ENCODE results near the gene NHERF1. TPM values are rescaled to one million over a fixed set of nuclear protein-coding genes. Genes with fewer than 3 reads are reported as not detected.

NHERF1 gene
- total and polyA plus RNA-seq, 2 of the 4 experiments (the other 2 are of a cell fraction): 3.8 to 11.8 TPM

DNA sequence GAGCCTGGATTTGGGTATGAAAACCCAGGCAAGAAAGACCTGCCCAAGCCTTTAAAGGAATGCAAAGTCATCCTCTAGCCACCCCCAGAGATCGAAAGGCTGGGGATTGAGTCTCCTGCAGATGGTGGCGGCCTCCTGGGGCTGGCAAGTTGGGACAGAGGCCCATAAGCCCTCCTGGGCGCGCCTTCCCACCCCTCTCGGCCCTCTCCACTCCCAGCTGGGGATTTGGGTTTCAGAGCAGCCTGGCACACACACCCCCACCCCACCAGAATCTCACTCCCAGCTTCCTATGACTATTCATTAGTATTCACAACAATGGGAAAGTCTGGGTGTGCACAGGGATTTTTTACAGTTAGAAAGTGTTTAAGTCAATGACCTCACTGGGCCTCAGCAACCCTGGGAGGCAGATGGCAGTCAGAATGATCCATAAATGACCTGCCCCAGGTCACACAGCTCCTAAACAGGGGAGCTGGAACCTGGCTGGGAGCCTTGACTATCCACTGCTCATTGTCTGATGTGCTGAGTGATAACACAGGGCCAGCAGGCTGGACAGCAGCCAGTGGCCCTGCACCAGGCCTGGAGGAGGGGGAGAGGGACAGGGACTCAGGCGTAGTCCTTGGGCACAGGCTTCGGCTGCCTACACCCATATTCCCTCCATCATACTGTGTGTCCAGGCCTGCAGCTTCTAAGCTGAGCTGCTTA, 12.1 kb downstream of the NHERF1 start:
- Histone ChIP-seq H3K27ac (ENCODE audit: insufficient read depth, low read length) (no peak overlapping the region), H4K91ac (ENCODE audit: insufficient read depth, low read depth, low read length) (no peak overlapping the region), H2AFZ (replicated peaks; ENCODE audit: low read length, poor library complexity) (peak overlapping the region; percentile 51), H2AK5ac (ENCODE audit: low read depth, low read length) (peak overlapping the region; percentile 14; the same call in 1 of the 2 replicates), H2BK5ac (ENCODE audit: low read depth, low read length, poor library complexity, severe bottlenecking) (no peak overlapping the region), H3K79me1 (ENCODE audit: low read depth in 1 of 2, low read length in 2 of 2) (peaks cover 0 to 10% of the 10 kb centered on the region in 2 experiments; a peak in 2 of 4 replicates), H3K56ac (ENCODE audit: extremely low read depth, insufficient read depth, low read length) (0 out of 2 replicates have a peak overlapping the region, but pooled peaks have one; percentile 1), H2BK20ac (ENCODE audit: low read depth, low read length) (no peak overlapping the region), H4K8ac (ENCODE audit: low read depth in 2 of 2, low read length in 2 of 2) (no peak overlapping the region), H3K36me3 (ENCODE audit: control insufficient read depth, insufficient read depth, low read length) (no peaks in the 10 kb centered on the region), H3K9ac (ENCODE audit: low read depth, low read length) (no peak overlapping the region), H3K4ac (ENCODE audit: low read depth, low read length) (no peak overlapping the region), H4K5ac (ENCODE audit: low read depth, low read length) (no peak overlapping the region), H3K4me3 (ENCODE audit: insufficient read depth, low read depth, low read length) (no peak overlapping the region), H3K18ac (ENCODE audit: low read depth, low read length) (no peak overlapping the region), H3K4me1 (ENCODE audit: control insufficient read depth, insufficient read depth, low read length) (peaks cover 25% of the 10 kb centered on the region), H3K27me3 (ENCODE audit: control insufficient read depth, insufficient read depth, low read length) (no peaks in the 10 kb centered on the region), H3K9me1 (ENCODE audit: insufficient read depth, low read length) (0 out of 2 replicates have a peak, but pooled peaks cover 6% of the 10 kb centered on the region), H2AK9ac (replicated peaks; ENCODE audit: low read depth, low read length, poor library complexity) (peak overlapping the region; percentile 77), H2BK15ac (ENCODE audit: low read depth, low read length) (no peak overlapping the region), H2BK120ac (ENCODE audit: low read depth, low read length) (no peak overlapping the region), H3K23ac (ENCODE audit: low read depth, low read length) (no peak overlapping the region), H4K20me1 (ENCODE audit: insufficient read depth, low read length) (peaks cover 8% of the 10 kb centered on the region), H3K14ac (replicated peaks; ENCODE audit: low read depth, low read length) (no peak overlapping the region), H3K4me2 (ENCODE audit: low read depth, low read length) (no peak overlapping the region), H3K9me3 (ENCODE audit: control insufficient read depth, insufficient read depth, low read length) (no peaks in the 10 kb centered on the region)
- in situ Hi-C loops (cut with MboI; ENCODE audit: low sequenced_read_pairs) (no loop called here), intact Hi-C loops (cut with micrococcal nuclease) (no loop called here), dilution Hi-C loops (cut with HindIII; ENCODE audit: low sequenced_read_pairs, unreplicated experiment) (no loop called here)
- ChIA-PET POLR2A (ENCODE audit: unreplicated experiment) (no interaction called here), CTCF (no interaction called here)
- no TSS peak for BruUV-seq (replicated peaks)
- peak; percentile 19 for ATAC-seq (ENCODE audit: low read depth)
- DNase-seq: no peak
- WGBS, 2 experiments (ENCODE audit: extremely low coverage in 2 of 2, insufficient read length in 1 of 2): no CpG with 5 or more reads among the region's 7 CpGs
- TF ChIP-seq MAZ (IDR thresholded peaks at IDR 0.05; ENCODE audit: borderline replicate concordance, low read depth, low read length) (no peak), RAD21 (IDR thresholded peaks at IDR 0.05; ENCODE audit: low read length) (no peak), BHLHE40 (IDR thresholded peaks at IDR 0.05; ENCODE audit: low read depth, low read length) (no peak), CHD1 (IDR thresholded peaks at IDR 0.05; ENCODE audit: low read depth, low read length) (no peak), FOS (IDR thresholded peaks at IDR 0.05; ENCODE audit: low read depth, low read length) (no peak), MXI1 (IDR thresholded peaks at IDR 0.05; ENCODE audit: borderline replicate concordance, low read depth, low read length) (no peak), CEBPB (IDR thresholded peaks at IDR 0.05; ENCODE audit: low read depth, low read length) (no peak), SMC3 (IDR thresholded peaks at IDR 0.05; ENCODE audit: low read depth, low read length) (no peak), RCOR1 (IDR thresholded peaks at IDR 0.05; ENCODE audit: insufficient replicate concordance, low read length) (no peak), RFX5 (IDR thresholded peaks at IDR 0.05; ENCODE audit: low read depth, low read length) (no peak), POLR2A (IDR thresholded peaks at IDR 0.05; ENCODE audit: low read depth, low read length) (no peak), NFE2L2 (IDR thresholded peaks at IDR 0.05; ENCODE audit: low read depth, low read length) (no peak), MAFK (IDR thresholded peaks at IDR 0.05; ENCODE audit: low read depth, low read length) (no peak)
- TF ChIP-seq, protein P1, sequence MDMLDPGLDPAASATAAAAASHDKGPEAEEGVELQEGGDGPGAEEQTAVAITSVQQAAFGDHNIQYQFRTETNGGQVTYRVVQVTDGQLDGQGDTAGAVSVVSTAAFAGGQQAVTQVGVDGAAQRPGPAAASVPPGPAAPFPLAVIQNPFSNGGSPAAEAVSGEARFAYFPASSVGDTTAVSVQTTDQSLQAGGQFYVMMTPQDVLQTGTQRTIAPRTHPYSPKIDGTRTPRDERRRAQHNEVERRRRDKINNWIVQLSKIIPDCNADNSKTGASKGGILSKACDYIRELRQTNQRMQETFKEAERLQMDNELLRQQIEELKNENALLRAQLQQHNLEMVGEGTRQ (IDR thresholded peaks at IDR 0.05; ENCODE audit: low read depth, low read length): no peak
- TF ChIP-seq, protein P2, sequence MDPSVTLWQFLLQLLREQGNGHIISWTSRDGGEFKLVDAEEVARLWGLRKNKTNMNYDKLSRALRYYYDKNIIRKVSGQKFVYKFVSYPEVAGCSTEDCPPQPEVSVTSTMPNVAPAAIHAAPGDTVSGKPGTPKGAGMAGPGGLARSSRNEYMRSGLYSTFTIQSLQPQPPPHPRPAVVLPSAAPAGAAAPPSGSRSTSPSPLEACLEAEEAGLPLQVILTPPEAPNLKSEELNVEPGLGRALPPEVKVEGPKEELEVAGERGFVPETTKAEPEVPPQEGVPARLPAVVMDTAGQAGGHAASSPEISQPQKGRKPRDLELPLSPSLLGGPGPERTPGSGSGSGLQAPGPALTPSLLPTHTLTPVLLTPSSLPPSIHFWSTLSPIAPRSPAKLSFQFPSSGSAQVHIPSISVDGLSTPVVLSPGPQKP (IDR thresholded peaks at IDR 0.05; ENCODE audit: borderline replicate concordance, low read depth, low read length): no peak
- TF ChIP-seq, protein P3, sequence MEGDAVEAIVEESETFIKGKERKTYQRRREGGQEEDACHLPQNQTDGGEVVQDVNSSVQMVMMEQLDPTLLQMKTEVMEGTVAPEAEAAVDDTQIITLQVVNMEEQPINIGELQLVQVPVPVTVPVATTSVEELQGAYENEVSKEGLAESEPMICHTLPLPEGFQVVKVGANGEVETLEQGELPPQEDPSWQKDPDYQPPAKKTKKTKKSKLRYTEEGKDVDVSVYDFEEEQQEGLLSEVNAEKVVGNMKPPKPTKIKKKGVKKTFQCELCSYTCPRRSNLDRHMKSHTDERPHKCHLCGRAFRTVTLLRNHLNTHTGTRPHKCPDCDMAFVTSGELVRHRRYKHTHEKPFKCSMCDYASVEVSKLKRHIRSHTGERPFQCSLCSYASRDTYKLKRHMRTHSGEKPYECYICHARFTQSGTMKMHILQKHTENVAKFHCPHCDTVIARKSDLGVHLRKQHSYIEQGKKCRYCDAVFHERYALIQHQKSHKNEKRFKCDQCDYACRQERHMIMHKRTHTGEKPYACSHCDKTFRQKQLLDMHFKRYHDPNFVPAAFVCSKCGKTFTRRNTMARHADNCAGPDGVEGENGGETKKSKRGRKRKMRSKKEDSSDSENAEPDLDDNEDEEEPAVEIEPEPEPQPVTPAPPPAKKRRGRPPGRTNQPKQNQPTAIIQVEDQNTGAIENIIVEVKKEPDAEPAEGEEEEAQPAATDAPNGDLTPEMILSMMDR (conservative IDR thresholded peaks at IDR 0.05; ENCODE audit: low read depth, low read length): no peak
